NOMO-1 treated with dmso at 0.1 percent for 144 hours (cell line): Measurements from ENCODE around the gene SLC6A2.
"Not testable (repeated sequence)": the region's sequence is repeated elsewhere in the genome, so short reads cannot be mapped to it uniquely, and the experiment has no call there.

Experiments
- DNase-seq: peaks from one replicate; lab custom pipeline; 2025; ENCODE audit not compliant: unreplicated experiment; lab: John Stamatoyannopoulos, UW

Gene SLC6A2

DNA sequence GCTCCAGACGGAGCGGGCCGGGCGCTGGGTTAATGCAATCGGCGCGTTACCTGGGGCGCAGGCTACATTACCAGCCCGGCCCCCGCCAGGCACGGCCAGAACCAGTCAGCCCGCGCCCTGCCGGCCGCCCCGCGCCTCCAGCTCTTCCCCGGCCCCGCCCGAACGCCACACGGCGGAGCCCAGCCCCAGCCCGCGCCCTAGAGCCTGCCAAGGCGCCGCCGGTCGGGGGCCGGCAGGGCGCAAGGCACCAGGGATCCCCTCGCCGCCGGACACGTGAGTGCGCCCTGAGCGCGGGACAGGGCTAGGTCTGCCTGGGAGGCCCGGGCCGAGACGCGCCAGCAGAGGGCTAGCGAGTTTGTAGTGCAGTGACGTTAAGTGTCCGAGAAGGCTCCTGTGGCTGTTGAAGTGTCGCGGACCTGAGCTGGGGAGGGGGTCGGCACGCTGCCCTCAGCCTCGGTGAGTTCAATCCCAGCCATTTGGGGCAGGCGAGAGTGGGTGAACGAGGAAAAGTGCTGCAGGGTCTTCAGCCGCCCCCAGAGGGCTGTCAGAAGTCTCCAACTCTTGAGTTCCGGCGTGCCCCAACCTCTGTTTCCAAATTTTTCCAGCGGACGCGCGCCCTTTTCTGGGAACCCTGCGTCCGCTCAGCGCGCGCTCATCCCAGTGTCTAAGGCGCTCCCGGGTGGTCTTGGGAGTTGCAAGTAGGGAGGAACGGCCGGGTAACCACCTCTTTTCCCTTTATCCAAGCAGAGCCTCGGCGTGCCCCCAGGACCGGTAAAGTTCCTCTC is at the start of gene SLC6A2:
Gene SLC6A2, plus strand, starts transcription at position 92 of the 785 bp plus-strand sequence. CDS start 707 bp downstream, outside the sequence.
- DNase-seq = no peak

DNA sequence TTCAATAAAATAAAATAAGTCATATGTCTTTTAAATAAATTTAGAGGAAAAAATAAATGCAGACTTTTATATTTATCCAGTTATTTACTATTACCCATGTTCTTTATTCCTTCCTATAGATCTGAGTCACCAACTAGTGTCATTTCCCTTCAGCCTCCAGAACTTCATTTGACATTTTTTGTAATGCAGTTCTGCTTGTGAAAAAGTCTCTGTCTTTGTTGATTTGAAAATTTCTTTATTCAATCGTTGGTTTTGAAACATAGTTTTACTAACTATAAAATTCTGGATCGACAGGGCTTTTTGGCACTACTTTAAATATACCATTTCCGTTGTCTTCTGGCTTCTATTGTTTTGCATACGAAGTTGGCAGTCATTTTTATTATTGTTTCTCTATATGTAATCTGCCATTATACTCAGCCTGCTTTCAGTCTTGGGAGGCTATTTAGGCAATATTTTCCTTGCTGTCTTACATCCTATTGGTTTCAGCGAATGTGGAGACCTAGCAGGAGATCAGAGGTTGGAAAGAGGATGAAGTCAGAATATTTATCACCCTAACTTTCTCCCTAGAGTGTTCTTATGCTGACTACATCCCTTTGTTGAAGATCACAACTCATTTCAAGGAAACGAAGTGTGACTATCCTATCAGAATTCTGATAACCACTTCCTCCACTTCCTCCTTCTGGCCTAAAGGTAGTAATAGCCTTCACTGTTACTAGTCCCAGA is 42.0 kb upstream of the SLC6A2 start:
- DNase-seq = no peak

DNA sequence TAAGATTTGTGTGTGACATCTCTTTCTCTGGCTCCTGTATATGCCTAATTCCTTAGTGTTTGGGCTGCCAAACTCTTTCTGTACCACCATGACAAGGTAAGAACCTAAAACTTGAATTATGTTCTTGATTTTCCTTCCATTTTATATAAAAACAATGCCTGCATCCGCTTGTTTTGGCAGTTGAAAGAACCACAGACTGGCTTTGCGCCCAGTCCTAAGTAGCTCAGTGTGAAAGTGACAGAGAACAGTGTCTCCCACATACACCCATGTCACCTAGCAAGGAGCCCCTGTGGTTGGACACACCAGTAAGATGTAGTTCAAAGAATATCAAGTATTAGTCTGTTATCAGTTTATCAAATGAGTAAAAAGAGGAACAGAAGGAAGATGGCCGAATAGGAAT is 40.7 kb upstream of the SLC6A2 start:
- DNase-seq = no peak

DNA sequence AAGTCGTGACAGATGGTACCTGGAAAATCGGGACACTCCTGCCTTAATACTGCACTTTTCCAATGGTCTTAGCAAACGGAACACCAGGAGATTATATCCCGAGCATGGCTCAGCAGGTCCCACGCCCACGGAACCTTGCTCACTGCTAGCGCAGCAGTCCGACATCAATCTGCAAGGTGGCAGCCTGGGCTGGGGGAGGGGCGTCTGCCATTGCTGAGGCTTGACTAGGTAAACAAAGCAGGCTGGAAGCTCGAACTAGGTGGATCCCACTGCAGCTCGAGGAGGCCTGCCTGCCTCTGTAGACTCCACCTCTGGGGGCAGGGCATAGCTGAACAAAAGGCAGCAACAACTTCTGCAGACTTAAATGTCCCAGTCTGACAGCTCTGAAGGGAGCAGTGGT is 40.1 kb upstream of the SLC6A2 start:
- DNase-seq = not testable (repeated sequence)

DNA sequence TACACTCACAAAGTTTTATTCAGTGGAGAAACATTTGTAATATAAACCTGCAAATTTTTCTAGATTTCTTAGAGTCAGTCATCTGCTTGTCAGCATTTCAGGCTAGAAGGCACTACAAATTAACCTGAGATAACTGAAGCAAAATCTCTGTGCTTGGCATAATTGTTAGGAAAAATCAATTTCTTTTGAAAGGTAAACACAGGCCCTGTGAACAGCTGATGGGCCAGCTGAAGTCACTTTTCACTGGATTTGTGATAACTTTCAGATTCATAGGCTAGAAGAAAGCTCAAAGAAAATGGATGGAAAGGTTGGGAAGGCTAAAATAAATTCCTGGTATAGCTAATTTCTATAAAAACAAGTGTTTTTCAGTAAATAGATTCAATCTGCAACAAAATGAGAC is 34.0 kb upstream of the SLC6A2 start:
- DNase-seq = no peak

DNA sequence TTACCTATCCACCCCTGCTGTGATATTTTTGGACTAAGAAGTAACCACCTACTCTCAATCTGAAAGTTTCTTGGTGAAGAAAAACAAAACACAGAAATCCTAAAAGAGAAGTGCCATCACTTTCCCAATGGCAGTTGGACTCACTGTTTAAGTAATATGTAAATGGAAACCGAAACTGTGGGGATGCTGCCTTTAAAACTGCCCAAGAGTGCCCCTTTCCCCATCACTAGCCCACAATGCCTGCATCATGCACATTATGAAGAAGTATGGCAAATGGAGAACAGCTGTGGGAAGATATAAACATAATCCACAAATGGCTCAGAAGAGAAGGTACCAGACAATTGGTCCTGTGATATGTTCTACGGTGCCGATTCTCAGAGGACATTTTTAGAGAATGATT is 33.5 kb upstream of the SLC6A2 start:
- peak; percentile 37 for DNase-seq

DNA sequence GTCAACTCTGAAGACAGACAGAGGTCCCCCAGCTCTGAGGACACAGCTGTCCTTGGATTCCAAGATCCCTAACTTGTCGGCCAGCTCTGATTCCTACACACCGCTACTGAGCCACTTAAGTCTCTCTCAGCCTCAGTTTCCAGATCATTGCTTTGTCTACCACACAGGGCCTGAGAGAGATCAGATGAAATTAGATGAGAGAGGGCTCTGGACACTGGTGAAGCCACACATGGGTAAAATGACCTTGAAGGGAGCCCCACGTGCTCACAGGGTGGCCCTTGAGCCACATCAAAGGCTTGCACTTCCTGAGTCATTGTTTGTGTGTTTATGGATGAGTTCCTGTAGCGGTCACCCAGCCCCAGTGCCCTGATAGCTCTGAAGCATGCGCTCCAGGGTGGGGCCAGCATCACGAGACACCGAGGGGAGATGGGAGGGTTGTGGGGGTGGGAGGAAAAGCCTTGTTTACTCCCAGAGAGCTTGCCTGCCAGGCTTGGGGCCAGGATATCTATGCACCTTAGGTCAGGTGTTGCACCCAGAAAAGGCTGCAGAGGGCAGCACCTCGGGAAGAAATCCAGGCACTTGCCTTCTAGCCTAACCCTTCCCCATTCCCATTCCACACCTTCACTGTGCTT is 32.7 kb upstream of the SLC6A2 start:
- DNase-seq = no peak

DNA sequence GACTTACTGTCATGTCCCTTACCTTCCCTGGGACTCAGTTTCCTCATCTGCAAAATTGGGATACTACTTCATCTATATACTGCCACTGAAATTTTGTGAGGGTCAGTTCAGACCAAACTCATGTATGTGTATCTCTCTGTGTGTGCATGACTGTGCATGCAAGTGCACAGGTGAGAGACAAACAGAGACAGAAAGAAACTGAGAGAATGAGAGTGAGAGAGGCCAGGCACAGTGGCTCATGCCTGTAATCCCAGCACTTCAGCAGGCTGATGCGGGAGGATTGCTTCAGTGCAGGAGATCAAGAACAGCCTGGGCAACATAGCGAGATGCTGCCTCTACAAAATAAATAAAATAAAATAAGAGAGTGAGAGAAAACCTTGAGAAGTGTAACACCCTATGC is 32.1 kb upstream of the SLC6A2 start:
- no peak for DNase-seq

DNA sequence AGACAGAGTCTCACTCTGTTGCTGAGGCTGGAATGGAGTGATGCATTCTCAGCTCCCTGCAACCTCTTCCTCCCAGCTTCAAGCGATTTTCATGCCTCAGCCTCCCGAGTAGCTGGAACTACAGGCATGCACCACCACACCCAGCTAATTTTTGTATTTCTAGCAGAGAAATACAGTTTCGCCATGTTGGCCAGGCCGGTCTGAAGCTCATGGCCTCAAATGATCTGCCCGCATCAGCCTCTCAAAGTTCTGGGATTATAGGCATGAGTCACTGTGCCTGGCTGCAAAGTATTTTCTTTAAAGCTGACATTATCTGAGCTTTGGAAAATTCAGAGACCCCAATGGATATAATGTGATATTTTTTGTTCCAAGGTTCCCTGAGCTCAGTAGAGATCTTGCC is 31.1 kb upstream of the SLC6A2 start:
- DNase-seq = no peak

DNA sequence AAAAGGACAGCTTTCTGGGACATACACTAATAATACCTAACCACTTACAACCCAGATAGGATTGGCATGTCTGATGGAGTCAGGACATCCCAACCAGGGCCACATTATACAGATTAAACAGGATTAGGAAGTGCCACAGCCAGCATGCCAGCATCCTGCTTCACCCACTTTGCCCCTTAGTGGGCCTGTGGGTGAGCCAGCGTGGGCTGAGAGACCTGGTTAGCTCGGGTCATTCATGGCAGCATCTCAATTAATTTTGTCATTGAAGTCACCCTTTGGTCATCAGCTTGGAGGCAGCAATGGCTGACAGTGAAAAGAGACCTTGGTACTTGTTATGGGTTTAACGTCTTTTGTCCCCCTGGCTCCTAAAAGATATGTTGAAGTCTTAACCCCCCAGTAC is 29.9 kb upstream of the SLC6A2 start:
- DNase-seq = no peak

DNA sequence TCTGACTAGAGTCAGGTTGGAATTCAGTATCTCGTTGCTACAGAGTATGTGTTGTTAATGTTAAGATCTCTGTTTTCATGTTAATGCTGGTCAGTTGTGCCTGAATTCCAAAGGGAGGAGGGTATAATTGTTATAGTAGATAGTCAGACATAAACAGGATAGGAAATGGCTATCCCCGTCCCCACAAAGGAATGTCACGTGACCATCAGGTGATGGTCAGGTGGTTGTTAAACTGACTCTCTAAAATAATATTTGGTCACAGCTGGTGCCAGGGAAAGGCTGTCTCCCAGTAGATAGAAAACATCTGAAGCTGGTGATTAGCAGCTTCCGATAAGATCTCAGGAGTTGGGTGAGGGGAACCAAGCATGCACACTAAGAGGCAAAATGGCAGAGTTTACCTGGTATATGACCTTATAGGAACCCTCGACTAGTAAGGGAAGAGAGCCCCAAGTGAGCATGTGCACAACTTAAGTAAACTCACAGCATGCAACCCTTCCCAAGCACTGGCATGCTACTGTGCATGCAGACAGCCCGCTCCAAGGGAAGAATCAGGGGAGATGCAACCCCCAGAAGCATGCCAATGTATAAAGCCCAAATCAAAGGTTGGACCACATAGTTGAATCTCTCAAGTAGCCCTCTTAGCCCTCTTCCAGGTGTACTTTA is 27.4 kb upstream of the SLC6A2 start:
- DNase-seq = no peak

DNA sequence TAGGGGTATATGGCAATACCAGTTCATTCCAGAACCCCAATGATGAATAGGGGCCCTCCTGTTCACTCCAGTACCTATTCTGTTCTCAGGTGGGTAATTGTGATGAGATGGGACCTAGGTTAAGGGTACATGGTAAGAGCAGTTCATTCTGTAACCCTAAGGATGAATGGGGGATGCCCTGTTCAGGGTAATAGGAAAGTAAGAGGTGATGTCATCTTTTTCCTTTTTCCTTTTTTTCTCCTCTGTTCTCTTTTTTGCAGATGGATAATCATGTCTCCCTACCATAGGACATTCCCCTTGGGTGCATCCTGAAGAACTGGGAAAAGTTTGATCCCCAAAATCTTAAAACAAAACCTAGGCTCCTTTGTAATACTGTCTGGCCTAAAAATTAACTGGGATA is 25.0 kb upstream of the SLC6A2 start:
- DNase-seq = no peak

DNA sequence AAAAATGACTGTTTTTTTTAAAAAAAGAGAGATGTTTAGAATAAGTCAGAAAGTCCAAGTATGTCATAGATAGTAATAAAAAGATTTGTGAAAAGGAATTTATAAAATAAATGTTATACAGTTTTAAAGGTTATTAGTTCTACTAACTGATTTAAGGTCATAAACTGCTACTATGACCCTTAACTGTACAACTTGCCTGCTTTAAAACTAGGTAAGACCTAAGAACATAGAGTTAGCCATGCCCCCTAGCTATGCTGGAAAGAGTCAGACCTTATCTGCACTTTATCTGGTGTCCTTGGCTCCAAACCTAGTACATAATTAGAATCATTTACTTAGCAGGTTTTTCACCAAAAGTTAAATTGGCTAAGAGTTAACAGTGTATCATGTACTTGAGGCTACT is 23.5 kb upstream of the SLC6A2 start:
- no peak for DNase-seq

DNA sequence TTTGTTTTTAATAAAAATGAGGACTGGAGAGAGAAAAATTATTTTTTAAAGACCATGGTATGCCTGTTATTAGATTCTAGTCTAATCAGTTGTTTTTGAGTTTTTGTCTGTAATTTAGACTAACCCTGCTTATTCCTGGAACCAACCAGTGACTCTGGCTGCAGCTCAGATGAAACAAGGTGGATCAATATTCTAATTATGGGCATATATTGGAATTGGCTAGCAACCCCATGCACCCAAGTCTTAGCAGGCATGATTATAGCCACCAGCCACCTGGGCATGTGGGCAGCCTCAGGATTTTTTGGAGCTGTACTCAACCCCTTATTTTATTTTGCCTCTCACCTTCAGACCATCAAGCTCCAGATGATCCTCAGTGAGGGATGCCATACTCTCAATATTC is 21.6 kb upstream of the SLC6A2 start:
- no peak for DNase-seq

DNA sequence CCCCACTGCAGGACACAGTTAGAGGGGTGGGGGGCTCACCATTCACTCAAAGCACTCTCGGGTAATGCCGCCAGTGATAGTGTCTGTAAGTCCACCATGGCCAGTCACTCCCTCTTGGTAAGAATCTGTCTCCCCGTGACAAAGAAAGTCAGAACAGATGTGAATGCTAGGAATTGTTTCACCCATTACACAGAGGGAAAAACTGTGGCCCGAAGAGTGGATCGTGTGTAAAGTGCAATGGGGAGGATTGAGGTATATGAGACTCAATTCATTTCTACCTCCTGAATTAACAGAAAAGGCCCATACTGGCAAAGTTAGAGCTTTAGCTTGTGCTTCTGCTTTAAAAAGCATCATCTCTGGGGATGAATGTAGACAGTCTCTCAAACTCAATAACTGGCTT is 17.5 kb upstream of the SLC6A2 start:
- no peak for DNase-seq

DNA sequence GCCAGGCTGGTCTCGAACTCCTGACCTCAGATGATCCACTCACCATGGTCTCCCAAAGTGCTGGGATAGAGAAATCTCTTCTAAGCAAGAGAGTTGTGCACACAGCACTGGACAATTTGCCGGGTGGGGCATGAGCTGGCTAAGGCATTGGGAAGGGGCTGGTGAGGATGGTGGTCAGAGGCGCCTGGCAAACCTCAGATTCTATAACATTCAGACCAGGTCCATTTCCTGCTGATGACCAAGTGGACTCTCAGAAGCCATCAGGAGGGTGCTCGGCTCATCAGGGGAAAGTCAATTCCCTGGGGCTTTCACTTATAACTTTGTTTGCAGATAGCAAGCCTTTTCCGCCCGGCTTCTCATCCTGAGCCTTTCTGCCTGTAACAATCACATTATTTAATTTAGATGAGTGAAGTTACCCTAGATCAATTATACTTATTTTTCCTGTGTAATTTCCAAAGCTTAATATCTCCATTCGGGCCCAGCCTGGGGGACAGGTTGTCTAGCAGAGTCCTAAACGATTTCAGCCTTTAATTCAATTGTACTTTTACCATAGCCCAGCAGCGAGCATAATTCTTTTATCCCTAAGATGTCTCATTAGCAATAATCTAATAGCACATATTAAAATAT is 15.0 kb upstream of the SLC6A2 start:
- no peak for DNase-seq

DNA sequence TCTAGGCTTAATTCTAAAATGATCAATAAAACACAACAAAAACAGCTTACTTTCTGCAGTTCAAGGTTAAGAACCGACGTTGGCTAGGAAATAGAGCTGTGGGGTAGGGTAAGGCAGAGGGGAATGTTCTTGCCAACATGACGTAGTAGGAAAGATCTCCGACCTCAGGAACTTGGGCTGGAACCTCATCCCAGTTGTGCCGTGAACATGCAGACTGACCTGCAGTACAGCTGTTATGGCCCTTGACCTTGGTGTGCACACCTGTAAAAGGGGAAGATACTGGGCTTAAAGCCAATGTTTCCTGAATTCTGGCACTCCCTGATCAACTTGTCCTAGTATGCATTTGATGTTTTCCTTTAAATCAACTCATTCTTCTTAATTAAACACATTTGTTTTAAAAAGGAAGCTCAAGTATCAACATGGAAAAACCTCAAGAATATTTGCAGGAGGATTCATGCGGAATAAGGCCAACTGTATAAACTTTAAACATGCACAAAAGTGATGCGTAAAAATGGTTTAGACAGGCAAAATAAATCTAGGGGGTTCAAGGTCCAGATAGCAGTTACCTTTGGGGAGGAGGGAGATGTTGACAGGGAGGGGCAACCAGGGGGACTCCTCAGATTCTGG is 14.2 kb upstream of the SLC6A2 start:
- DNase-seq = no peak

DNA sequence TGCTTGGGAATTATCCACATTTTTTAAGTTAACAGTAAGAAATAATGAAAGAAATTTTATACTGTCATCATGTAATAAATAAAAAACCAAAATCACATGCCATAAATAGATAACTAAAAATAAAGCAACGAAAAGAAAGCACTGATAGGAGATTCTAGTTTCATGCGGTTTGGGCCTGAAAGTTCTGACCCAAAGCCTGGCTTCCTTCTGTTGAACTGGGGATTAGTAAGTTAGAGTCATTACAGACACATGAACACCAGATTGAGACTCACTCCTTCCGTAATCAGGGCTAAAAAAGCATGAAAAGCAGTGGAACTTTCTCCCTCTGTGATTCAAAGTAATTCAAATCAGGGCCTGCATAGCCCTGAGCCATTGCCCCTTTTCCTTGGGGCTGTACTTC is 13.2 kb upstream of the SLC6A2 start:
- DNase-seq = no peak

DNA sequence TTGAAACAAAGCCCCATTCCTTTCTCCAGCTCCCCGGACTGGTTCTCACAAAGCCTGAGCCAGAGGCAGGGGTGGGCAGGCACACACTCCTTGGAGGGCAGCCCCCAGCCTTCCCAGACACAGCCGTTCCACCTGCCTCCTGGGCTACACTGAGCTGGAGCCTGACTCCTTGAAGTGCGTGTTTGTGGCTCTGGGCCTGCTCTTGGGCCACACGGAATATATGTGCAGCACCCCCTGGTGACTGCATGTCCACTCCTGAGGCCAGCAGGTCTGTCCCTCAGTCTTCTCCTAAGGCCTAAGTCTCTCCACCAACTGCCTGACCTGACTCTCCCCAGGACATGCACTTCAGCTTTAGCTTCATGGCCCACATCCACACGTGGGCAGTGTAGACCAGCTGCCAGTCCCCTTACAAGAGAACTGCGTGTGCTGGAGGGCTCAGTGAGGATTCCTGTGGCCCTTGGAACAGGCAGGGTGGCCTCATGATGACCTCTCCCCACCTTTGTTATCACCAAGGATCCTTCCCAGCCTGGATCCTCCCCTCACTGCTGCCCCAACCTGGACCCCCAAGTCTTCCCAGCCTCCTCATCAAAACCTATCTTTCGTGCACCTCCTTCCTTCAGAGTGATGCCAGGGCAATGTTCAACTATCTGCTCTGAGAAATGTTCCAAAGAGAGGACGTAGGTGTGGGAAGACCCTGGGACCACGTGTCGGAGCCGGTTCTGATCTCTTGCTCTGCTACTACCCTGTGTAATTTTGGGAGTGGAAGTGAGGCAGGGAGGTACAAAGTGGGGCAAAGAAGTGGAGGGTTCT is 12.4 kb upstream of the SLC6A2 start:
- no peak for DNase-seq

DNA sequence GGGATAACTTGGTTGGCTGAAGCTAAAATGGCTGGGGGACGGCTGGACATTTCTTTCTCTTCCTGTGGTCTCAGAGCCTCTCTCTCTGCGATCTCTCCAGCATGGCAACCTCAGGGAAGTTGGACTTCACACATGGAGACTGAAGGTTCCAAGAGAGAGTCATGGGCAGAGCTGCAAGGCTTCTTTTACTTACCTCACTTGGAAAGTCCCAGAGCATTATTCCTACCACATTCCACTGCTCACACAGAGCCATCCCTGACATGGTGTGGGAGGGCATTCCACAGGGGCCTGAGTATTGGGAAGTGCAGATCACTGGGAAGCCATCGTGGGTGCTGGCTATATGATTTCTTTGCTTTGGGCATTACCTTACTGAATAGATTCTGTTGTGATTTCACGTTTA is 9.8 kb upstream of the SLC6A2 start:
- no peak for DNase-seq
